Measurements from ENCODE around the gene LAMC1.

DNA sequence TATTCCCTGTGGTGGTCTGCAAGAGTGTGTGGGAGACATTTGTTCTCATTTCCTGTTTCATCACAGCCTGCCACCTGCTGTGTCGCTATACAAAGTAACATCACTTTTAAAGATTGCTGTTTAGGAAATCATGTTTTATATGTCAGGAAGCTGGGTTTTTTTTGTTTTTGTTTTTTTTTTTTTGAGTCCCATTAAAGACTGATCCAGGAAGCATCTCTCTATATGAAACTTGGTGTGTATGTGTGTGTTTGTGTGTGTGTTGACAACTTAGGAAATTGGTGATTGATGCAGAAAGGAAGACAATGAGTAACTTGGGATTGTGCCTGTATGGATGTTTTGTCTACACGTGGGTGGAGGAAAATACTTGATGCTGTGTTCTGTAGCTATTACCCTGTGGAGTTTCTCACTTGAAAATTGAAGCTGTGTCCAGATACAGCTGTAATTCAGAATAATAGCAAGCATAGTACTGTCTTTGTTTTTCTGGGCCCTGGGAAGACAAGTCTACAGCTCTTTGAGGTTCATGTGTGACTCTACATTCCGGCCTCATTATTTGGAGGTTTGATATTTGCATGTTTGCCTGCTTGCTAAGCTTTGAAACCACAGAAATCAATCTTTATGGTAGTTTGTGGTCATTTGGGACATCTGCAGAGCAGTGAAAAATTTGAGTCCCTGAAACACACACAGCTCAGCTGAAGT lies 47.9 kb downstream of the LAMC1 start:
- TF ChIP-seq, protein P1, sequence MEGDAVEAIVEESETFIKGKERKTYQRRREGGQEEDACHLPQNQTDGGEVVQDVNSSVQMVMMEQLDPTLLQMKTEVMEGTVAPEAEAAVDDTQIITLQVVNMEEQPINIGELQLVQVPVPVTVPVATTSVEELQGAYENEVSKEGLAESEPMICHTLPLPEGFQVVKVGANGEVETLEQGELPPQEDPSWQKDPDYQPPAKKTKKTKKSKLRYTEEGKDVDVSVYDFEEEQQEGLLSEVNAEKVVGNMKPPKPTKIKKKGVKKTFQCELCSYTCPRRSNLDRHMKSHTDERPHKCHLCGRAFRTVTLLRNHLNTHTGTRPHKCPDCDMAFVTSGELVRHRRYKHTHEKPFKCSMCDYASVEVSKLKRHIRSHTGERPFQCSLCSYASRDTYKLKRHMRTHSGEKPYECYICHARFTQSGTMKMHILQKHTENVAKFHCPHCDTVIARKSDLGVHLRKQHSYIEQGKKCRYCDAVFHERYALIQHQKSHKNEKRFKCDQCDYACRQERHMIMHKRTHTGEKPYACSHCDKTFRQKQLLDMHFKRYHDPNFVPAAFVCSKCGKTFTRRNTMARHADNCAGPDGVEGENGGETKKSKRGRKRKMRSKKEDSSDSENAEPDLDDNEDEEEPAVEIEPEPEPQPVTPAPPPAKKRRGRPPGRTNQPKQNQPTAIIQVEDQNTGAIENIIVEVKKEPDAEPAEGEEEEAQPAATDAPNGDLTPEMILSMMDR (IDR thresholded peaks at IDR 0.05) = no peak
- no peak for TF ChIP-seq EZH2 (IDR thresholded peaks at IDR 0.05; ENCODE audit: borderline replicate concordance, insufficient read depth, low read depth, low read length, poor library complexity, severe bottlenecking)

Data from B cell (primary cell).